Body of pancreas (tissue), 4 donors: ENCODE data around the gene ARID1B.

ENCODE experiments used
- POLR2A ChIP-seq, 3 donors: fragments of 450-650 bp; IDR thresholded peaks; one replicate each; pipeline ENCODE4 v1.6.1; 2016; ENCODE audit warnings: antibody characterized with exemption in 3 of 3, mild to moderate bottlenecking in 2 of 3
- TF ChIP-seq, protein P1 (sequence below), 7 experiments: fragments of 450-650 bp in 4 of 7; fragments of 200-600 bp in 3 of 7; sonication (generic) in 3 of 7; IDR thresholded peaks; one replicate each; pipeline ENCODE4 v1.5.1; 2016 to 2019; ENCODE audit warnings: antibody characterized with exemption in 7 of 7

DNA sequence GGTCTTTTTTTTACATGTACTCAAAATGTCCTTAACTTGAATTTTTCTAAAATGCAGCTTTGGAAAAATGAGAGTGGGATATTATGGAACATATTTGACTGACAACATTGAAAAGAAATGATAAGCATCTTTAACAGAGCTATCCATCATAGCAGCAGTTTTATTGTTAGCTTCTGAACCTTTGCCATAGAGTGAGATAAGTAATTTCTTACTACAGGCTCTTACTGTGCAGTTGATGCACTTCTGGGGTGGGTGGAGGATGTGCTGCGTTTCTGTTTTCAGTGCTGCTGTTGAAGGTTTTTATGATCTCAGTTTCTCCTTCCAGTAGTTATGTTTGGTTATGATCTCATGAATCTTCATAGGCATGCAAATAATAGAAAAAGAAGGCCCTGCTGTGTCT is 279.1 kb downstream of the ARID1B start:
- TF ChIP-seq, protein P1, sequence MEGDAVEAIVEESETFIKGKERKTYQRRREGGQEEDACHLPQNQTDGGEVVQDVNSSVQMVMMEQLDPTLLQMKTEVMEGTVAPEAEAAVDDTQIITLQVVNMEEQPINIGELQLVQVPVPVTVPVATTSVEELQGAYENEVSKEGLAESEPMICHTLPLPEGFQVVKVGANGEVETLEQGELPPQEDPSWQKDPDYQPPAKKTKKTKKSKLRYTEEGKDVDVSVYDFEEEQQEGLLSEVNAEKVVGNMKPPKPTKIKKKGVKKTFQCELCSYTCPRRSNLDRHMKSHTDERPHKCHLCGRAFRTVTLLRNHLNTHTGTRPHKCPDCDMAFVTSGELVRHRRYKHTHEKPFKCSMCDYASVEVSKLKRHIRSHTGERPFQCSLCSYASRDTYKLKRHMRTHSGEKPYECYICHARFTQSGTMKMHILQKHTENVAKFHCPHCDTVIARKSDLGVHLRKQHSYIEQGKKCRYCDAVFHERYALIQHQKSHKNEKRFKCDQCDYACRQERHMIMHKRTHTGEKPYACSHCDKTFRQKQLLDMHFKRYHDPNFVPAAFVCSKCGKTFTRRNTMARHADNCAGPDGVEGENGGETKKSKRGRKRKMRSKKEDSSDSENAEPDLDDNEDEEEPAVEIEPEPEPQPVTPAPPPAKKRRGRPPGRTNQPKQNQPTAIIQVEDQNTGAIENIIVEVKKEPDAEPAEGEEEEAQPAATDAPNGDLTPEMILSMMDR (IDR thresholded peaks at IDR 0.05): no peak
- TF ChIP-seq POLR2A (IDR thresholded peaks at IDR 0.05): no peak
